22Rv1 (cell line): ENCODE measurements around the gene C14orf119.

Experiments
- CTCF ChIP-seq: fragments of 450-650 bp; IDR thresholded peaks from 2 replicates; pipeline ENCODE4 v1.5.1; 2017; ENCODE audit warnings: mild to moderate bottlenecking
- ZFX ChIP-seq: fragments of 450-650 bp; IDR thresholded peaks from 2 replicates; pipeline ENCODE4 v1.6.1; 2017; ENCODE audit warnings: antibody characterized with exemption, borderline replicate concordance

- TF ChIP-seq CTCF (no peak), ZFX (no peak)
These were observed 47.5 kb downstream of the C14orf119 start for GRCh38 chr14:23142826-23143225.
